OCI-LY7 (cell line): Measurements from ENCODE around the gene SPAG9. TPM values are rescaled to one million over a fixed set of nuclear protein-coding genes. Genes with fewer than 3 reads are reported as not detected.
A peak's percentile ranks its signal among the peaks of the same experiment; 100 is the strongest.
"Not testable (repeated sequence)": the region's sequence is repeated elsewhere in the genome, so short reads cannot be mapped to it uniquely, and the experiment has no call there.

Experiments
- BruUV-seq: library from RNA; stranded (reverse); fragments of 400-500 nt; replicated peaks from 2 replicates; lab custom pipeline; 2021; lab: Mats Ljungman, UMichigan
- CTCF ChIA-PET: fragments of 300-600 bp; sonication (Branson Sonifier 250); formaldehyde crosslinking; loops from one replicate; lab custom pipeline; 2022; ENCODE audit warnings: antibody characterized with exemption; ENCODE audit not compliant: unreplicated experiment; lab: Charles Lee
- POLR2A ChIA-PET: fragments of 300-600 bp; sonication (Branson Sonifier 250); formaldehyde crosslinking; loops from one replicate; lab custom pipeline; 2022; ENCODE audit warnings: antibody characterized with exemption; lab: Charles Lee
- DNase-seq: peaks from one replicate; pipeline ENCODE4 v3.0.0-alpha.2; 2015; ENCODE audit warnings: low spot score
- H2AFZ ChIP-seq: fragments of 200-600 bp; sonication (generic), shearing (Covaris generic); 2 replicates; pipeline ENCODE4 v1.6.1; 2014; ENCODE audit warnings: mild to moderate bottlenecking, antibody characterized with exemption, low read length, moderate library complexity
- H3K27ac ChIP-seq: fragments of 200-600 bp; sonication (generic); 2 replicates; pipeline ENCODE4 v1.5.1; 2014; ENCODE audit warnings: mixed run types, low read depth, mild to moderate bottlenecking, moderate library complexity, low read length, inconsistent platforms; ENCODE audit not compliant: poor library complexity, severe bottlenecking
- H3K36me3 ChIP-seq: fragments of 200-600 bp; sonication (generic); 2 replicates; pipeline ENCODE4 v1.6.1; 2014; ENCODE audit warnings: mild to moderate bottlenecking, antibody characterized with exemption, low read length, moderate library complexity, mixed read lengths; ENCODE audit not compliant: insufficient read depth
- H3K4me1 ChIP-seq: fragments of 200-600 bp; sonication (generic); 2 replicates; pipeline ENCODE4 v1.5.1; 2014; ENCODE audit warnings: mild to moderate bottlenecking, low read length; ENCODE audit not compliant: insufficient read depth, poor library complexity, severe bottlenecking
- H3K4me2 ChIP-seq: fragments of 200-600 bp; sonication (generic); 2 replicates; pipeline ENCODE4 v1.6.1; 2014; ENCODE audit warnings: mild to moderate bottlenecking, low read length
- H3K4me3 ChIP-seq: fragments of 200-600 bp; sonication (generic); 2 replicates; pipeline ENCODE4 v1.5.1; 2014; ENCODE audit warnings: mild to moderate bottlenecking, low read depth, low read length; ENCODE audit not compliant: poor library complexity, severe bottlenecking
- H3K79me2 ChIP-seq: fragments of 200-600 bp; sonication (generic); 2 replicates; pipeline ENCODE4 v1.6.1; 2016; ENCODE audit warnings: low read depth, mild to moderate bottlenecking, low read length, moderate library complexity, mixed read lengths; ENCODE audit not compliant: insufficient read depth
- H3K9me2 ChIP-seq: fragments of 200-600 bp; sonication (generic); 2 replicates; pipeline ENCODE4 v1.6.1; 2016; ENCODE audit warnings: mild to moderate bottlenecking, low read length, mixed read lengths; ENCODE audit not compliant: insufficient read depth
- H3K9me3 ChIP-seq: fragments of 200-600 bp; sonication (generic); 2 replicates; pipeline ENCODE4 v1.6.1; 2014; ENCODE audit warnings: mild to moderate bottlenecking, mixed run types, low read length, mixed read lengths
- H4K20me1 ChIP-seq: fragments of 200-600 bp; sonication (generic); 2 replicates; pipeline ENCODE4 v1.6.1; 2014; ENCODE audit warnings: mild to moderate bottlenecking, antibody characterized with exemption, low read length, moderate library complexity, mixed read lengths; ENCODE audit not compliant: insufficient read depth
- EZH2phosphoT487 ChIP-seq: fragments of 200-600 bp; sonication (generic); IDR thresholded peaks from 2 replicates; pipeline ENCODE4 v1.6.1; 2018; ENCODE audit warnings: low read depth, borderline replicate concordance, mild to moderate bottlenecking, mixed run types, antibody characterized with exemption, low read length, moderate library complexity, mixed read lengths
- intact Hi-C: fragments of 100-400 bp; cut with micrococcal nuclease; formaldehyde crosslinking; loops from one replicate; pipeline ENCODE4 v1.10.0; 2022; ENCODE audit not compliant: unreplicated experiment
- total RNA-seq, 2 experiments: library from RNA; depleted of rRNA in 1 of 2; stranded (reverse); fragments of >200 nt in 1 of 2; shearing (Covaris generic) in 1 of 2; gene quantifications; 2 replicates each; pipeline ENCODE4 v1.2.3, GENCODE V29; 2014 to 2022
- TF ChIP-seq, protein P1 (sequence below): fragments of 200-600 bp; sonication (generic); conservative IDR thresholded peaks from 2 replicates; pipeline ENCODE4 v1.5.1; 2014; ENCODE audit warnings: mild to moderate bottlenecking, antibody characterized with exemption, low read length, moderate library complexity, mixed read lengths

The SPAG9 gene
- total RNA-seq, 2 experiments from 2014 or later = 75.5 to 78.9 TPM

GRCh38 chr17:50943575-50943933 is 177.1 kb downstream of the SPAG9 start:
- no peaks in the 10 kb centered on the region for H3K9me2 ChIP-seq
- POLR2A ChIA-PET = interaction anchor here (2.2 kb wide), 1 partner anchor 38 kb away, joined by 8 read pairs; no protein-coding TSS in a partner anchor
- H3K79me2 ChIP-seq = no peaks in the 10 kb centered on the region
- intact Hi-C loops = loop anchor here (5.0 kb wide), 1 partner anchor 41 kb away; no protein-coding TSS in a partner anchor
- H3K4me3 ChIP-seq = no peak overlapping the region
- no TSS peak for BruUV-seq
- no peak overlapping the region for H3K4me2 ChIP-seq
- no peak for TF ChIP-seq EZH2phosphoT487
- TF ChIP-seq, protein P1, sequence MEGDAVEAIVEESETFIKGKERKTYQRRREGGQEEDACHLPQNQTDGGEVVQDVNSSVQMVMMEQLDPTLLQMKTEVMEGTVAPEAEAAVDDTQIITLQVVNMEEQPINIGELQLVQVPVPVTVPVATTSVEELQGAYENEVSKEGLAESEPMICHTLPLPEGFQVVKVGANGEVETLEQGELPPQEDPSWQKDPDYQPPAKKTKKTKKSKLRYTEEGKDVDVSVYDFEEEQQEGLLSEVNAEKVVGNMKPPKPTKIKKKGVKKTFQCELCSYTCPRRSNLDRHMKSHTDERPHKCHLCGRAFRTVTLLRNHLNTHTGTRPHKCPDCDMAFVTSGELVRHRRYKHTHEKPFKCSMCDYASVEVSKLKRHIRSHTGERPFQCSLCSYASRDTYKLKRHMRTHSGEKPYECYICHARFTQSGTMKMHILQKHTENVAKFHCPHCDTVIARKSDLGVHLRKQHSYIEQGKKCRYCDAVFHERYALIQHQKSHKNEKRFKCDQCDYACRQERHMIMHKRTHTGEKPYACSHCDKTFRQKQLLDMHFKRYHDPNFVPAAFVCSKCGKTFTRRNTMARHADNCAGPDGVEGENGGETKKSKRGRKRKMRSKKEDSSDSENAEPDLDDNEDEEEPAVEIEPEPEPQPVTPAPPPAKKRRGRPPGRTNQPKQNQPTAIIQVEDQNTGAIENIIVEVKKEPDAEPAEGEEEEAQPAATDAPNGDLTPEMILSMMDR = no peak
- H2AFZ ChIP-seq = peak overlapping the region; percentile 56
- DNase-seq = no peak
- H4K20me1 ChIP-seq = no peaks in the 10 kb centered on the region
- CTCF ChIA-PET = no interaction called here
- no peak overlapping the region for H3K27ac ChIP-seq
- H3K9me3 ChIP-seq = no peaks in the 10 kb centered on the region
- no peaks in the 10 kb centered on the region for H3K36me3 ChIP-seq
- peaks cover 14% of the 10 kb centered on the region for H3K4me1 ChIP-seq

DNA sequence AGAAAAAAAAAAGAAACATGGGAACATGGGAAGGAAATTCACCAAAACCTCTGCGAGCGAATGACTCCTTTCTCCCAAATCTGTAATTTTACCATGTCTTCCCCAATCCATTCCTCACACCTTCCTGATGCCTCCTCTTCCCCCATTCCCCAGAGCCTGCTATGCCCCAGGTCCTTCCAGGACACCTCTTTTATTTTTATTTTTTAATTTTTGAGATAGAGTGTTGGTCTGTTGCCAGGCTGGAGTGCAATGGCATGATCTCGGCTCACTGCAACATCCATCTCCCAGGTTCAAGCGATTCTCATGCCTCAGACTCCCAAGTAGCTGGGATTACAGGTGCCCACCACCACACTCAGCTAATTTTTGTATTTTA is 179.0 kb downstream of the SPAG9 start:
- H3K27ac ChIP-seq, H4K20me1 ChIP-seq, DNase-seq, H3K9me2 ChIP-seq, H3K9me3 ChIP-seq, H3K36me3 ChIP-seq, CTCF ChIA-PET, H2AFZ ChIP-seq, H3K4me2 ChIP-seq, BruUV-seq, H3K79me2 ChIP-seq, H3K4me3 ChIP-seq: not testable (repeated sequence)
- POLR2A ChIA-PET = interaction anchor here (0.5 to 1.4 kb wide), 2 partner anchors 34 to 75 kb away, joined by 4 read pairs; partner anchors contain the start of gene TOB1
- H3K4me1 ChIP-seq = peaks cover 14% of the 10 kb centered on the region
- intact Hi-C loops = loop anchor here (5.0 kb wide), 1 partner anchor 39 kb away; no protein-coding TSS in a partner anchor

DNA sequence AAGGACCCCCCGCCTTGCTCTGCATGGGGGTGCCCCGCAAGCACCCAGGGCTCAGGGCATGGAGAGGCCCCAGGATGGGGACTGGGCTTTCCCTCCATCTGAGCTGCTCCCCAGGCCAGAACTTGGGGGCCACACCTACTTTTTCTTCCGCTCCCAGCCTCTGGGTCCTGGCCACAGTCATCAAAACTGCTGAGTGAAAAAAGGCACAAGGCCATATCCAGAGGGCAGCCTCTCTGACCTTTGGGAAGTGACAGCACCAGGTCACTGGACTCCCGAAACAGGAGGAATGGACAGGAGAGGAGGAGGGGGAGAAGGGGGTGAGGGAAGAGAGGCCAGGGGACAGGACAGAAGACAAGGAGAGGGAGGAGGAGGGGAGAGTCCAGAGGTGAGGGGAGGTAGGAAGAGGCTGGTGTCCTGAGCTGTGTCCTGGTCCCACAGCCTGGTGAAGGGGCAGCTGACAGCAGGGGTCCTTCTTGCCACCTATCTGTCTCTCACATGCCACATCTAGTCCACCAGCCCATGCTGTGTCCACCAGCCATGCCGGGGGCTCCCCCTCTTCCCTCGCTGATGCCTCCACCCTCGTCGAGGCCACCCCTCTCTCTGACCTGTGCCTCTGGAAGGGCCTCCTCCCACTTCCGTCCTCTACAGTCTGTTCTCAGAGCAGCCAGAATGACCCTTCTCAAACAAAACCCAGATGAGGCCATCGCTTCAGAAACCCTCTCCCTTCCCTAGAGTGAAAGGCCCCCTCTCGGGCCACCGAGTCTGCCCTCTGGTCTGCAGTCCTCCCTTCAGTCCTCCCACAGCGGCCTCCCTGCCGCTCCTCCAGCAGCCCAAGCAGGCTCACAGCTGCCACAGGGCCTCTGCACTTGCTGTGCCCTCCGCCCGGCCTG is 180.6 kb downstream of the SPAG9 start:
- no peak for DNase-seq
- Histone ChIP-seq H3K4me2 (no peak overlapping the region), H2AFZ (no peak overlapping the region), H3K9me3 (no peaks in the 10 kb centered on the region), H3K27ac (no peak overlapping the region), H3K9me2 (no peaks in the 10 kb centered on the region), H4K20me1 (no peaks in the 10 kb centered on the region), H3K4me1 (peaks cover 14% of the 10 kb centered on the region), H3K79me2 (no peaks in the 10 kb centered on the region), H3K4me3 (no peak overlapping the region), H3K36me3 (no peaks in the 10 kb centered on the region)
- POLR2A ChIA-PET = interaction anchor here (1.4 kb wide), 1 partner anchor 73 kb away, joined by 4 read pairs; the partner anchor contains the start of gene TOB1
- CTCF ChIA-PET = interaction anchor here (0.5 kb wide), 1 partner anchor 11 kb away, joined by 3 read pairs; no protein-coding TSS in a partner anchor
- intact Hi-C loops = loop anchor here (5.0 kb wide), 1 partner anchor 38 kb away; no protein-coding TSS in a partner anchor
- TF ChIP-seq, protein P1 = no peak
- TF ChIP-seq EZH2phosphoT487 = no peak
- no TSS peak for BruUV-seq
